ENCODE measurements around the gene EFNB1. TPM values are rescaled to one million over a fixed set of nuclear protein-coding genes. Genes with fewer than 3 reads are reported as not detected.
A peak's percentile ranks its signal among the peaks of the same experiment; 100 is the strongest.

Gene EFNB1
- total RNA-seq, 1 donor from 2014 or later: 17.2 TPM

- peak; percentile 67 for DNase-seq (ENCODE audit: extremely low spot score, unreplicated experiment)
- no peak overlapping the region for H3K4me3 Mint-ChIP-seq (ENCODE audit: unreplicated experiment)
- peaks cover 3% of the 10 kb centered on the region for H3K4me1 Mint-ChIP-seq (ENCODE audit: unreplicated experiment)
- TF ChIP-seq CTCF (IDR thresholded peaks at IDR 0.05): no peak
- no peaks in the 10 kb centered on the region for H3K36me3 Mint-ChIP-seq (ENCODE audit: unreplicated experiment)
- no peaks in the 10 kb centered on the region for H3K9me3 Mint-ChIP-seq (ENCODE audit: unreplicated experiment)
- H3K27ac Mint-ChIP-seq (ENCODE audit: unreplicated experiment): no peak overlapping the region
- H3K27me3 Mint-ChIP-seq (ENCODE audit: unreplicated experiment): no peaks in the 10 kb centered on the region
Measured at GRCh38 chrX:68823413-68824151, 5.2 kb upstream of the EFNB1 start.

- no peak overlapping the region for H3K27ac Mint-ChIP-seq (ENCODE audit: unreplicated experiment)
- no peaks in the 10 kb centered on the region for H3K27me3 Mint-ChIP-seq (ENCODE audit: unreplicated experiment)
- no peak for TF ChIP-seq CTCF (IDR thresholded peaks at IDR 0.05)
- peaks cover 4% of the 10 kb centered on the region for H3K4me1 Mint-ChIP-seq (ENCODE audit: unreplicated experiment)
- H3K4me3 Mint-ChIP-seq (ENCODE audit: unreplicated experiment): no peak overlapping the region
- H3K36me3 Mint-ChIP-seq (ENCODE audit: unreplicated experiment): no peaks in the 10 kb centered on the region
- no peaks in the 10 kb centered on the region for H3K9me3 Mint-ChIP-seq (ENCODE audit: unreplicated experiment)
- DNase-seq (ENCODE audit: extremely low spot score, unreplicated experiment): peak; percentile 23
Measured at GRCh38 chrX:68824152-68824433, 4.7 kb upstream of the EFNB1 start.

- Mint-ChIP-seq H3K36me3 (ENCODE audit: unreplicated experiment) (no peaks in the 10 kb centered on the region), H3K27ac (ENCODE audit: unreplicated experiment) (no peak overlapping the region), H3K9me3 (ENCODE audit: unreplicated experiment) (no peaks in the 10 kb centered on the region), H3K4me1 (ENCODE audit: unreplicated experiment) (peaks cover 4% of the 10 kb centered on the region), H3K27me3 (ENCODE audit: unreplicated experiment) (no peaks in the 10 kb centered on the region), H3K4me3 (ENCODE audit: unreplicated experiment) (no peak overlapping the region)
- no peak for TF ChIP-seq CTCF (IDR thresholded peaks at IDR 0.05)
- peak; percentile 59 for DNase-seq (ENCODE audit: extremely low spot score, unreplicated experiment)
Measured at GRCh38 chrX:68824565-68825125, 4.2 kb upstream of the EFNB1 start.

- H3K9me3 Mint-ChIP-seq (ENCODE audit: unreplicated experiment): no peaks in the 10 kb centered on the region
- peak; percentile 79 for DNase-seq (ENCODE audit: extremely low spot score, unreplicated experiment)
- TF ChIP-seq CTCF (IDR thresholded peaks at IDR 0.05): no peak
- H3K4me3 Mint-ChIP-seq (ENCODE audit: unreplicated experiment): no peak overlapping the region
- no peak overlapping the region for H3K27ac Mint-ChIP-seq (ENCODE audit: unreplicated experiment)
- H3K36me3 Mint-ChIP-seq (ENCODE audit: unreplicated experiment): no peaks in the 10 kb centered on the region
- no peaks in the 10 kb centered on the region for H3K27me3 Mint-ChIP-seq (ENCODE audit: unreplicated experiment)
- H3K4me1 Mint-ChIP-seq (ENCODE audit: unreplicated experiment): peaks cover 6% of the 10 kb centered on the region
Measured at GRCh38 chrX:68826113-68826980, 2.5 kb upstream of the EFNB1 start.

- H3K36me3 Mint-ChIP-seq (ENCODE audit: unreplicated experiment): no peaks in the 10 kb centered on the region
- no peaks in the 10 kb centered on the region for H3K27me3 Mint-ChIP-seq (ENCODE audit: unreplicated experiment)
- peaks cover 16% of the 10 kb centered on the region for H3K4me1 Mint-ChIP-seq (ENCODE audit: unreplicated experiment)
- no peak overlapping the region for H3K27ac Mint-ChIP-seq (ENCODE audit: unreplicated experiment)
- peak; percentile 36 for DNase-seq (ENCODE audit: extremely low spot score, unreplicated experiment)
- TF ChIP-seq CTCF (IDR thresholded peaks at IDR 0.05): no peak
- no peak overlapping the region for H3K4me3 Mint-ChIP-seq (ENCODE audit: unreplicated experiment)
- H3K9me3 Mint-ChIP-seq (ENCODE audit: unreplicated experiment): no peaks in the 10 kb centered on the region
Measured at GRCh38 chrX:68827256-68827655, 1.6 kb upstream of the EFNB1 start.

All from osteocyte (in vitro differentiated cells).